ENCODE measurements around the gene C1QA. TPM values are rescaled to one million over a fixed set of nuclear protein-coding genes. Genes with fewer than 3 reads are reported as not detected.

The C1QA gene
- total and polyA plus RNA-seq, 5 donors from 2014 or later, result not detected

DNA sequence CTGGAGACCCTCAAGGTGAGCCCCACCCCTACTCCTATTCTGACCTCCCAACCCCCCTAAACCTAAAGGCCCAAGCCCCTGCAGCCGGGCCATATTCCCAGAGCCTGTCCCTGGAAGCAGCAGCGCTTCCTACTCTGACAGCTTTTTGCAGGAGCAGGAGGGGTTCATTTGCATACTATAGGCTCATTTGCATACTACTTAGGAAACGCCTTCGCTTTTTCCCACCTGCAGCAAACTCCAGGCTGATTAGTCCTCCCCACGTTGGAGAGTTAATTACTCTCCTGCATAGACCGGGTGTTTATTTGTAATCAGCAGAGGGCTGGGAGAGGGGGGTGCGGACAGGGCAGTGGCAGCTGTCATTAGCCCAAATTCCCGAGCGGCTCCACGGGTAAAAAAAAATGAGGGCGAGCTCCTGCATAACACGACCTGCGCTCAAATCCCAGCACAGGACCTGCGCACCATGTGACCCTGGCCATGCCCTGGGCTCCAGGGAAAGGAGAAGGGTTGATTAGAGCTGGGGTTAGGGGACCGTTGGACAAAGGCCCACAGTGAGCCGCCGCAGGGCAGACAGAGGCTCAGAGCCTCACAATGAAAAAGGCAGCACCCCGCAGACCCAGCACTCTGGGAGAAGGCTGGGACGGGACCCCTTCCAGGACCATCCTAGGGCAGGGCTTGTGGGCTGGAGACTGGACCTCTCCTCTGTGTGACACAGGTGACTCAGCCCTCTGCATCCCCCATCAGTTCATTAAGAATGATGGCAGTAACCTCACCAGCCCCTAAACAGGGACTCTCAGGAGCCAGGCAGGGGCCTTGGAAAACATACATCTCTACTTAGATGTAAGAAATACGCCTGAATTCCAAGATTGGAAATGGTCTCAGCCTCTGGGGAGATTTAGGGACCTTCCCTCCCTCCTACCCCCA lies 9.9 kb upstream of the C1QA start:
- H3K27ac ChIP-seq (ENCODE audit: insufficient read depth, low read length, poor library complexity, severe bottlenecking), result no peak overlapping the region
- no peak overlapping the region for H3K27ac Mint-ChIP-seq
- no peaks in the 10 kb centered on the region for H3K4me1 ChIP-seq (ENCODE audit: control insufficient read depth, insufficient read depth, low read length, poor library complexity, severe bottlenecking)
- ATAC-seq (ENCODE audit: low read depth in 2 of 2), result no peak
- DNase-seq, result no peak
- H3K9me3 Mint-ChIP-seq, result peaks cover 0 to 1% (median 0%) of the 10 kb centered on the region in 7 donors
- no peaks in the 10 kb centered on the region for H3K36me3 Mint-ChIP-seq
- H3K36me3 ChIP-seq (ENCODE audit: control insufficient read depth, insufficient read depth, low read length), result no peaks in the 10 kb centered on the region
- no peak overlapping the region for H3K4me3 ChIP-seq (ENCODE audit: low read depth, low read length)
- H3K27me3 Mint-ChIP-seq, result peaks cover 27% of the 10 kb centered on the region
- no peaks in the 10 kb centered on the region for H3K4me1 Mint-ChIP-seq
- no peak overlapping the region for H3K4me3 Mint-ChIP-seq
- no peaks in the 10 kb centered on the region for H3K27me3 ChIP-seq (ENCODE audit: control insufficient read depth, insufficient read depth, low read length)
- H3K9me3 ChIP-seq (ENCODE audit: control insufficient read depth in 2 of 2, low read length in 2 of 2), result no peaks in the 10 kb centered on the region

DNA sequence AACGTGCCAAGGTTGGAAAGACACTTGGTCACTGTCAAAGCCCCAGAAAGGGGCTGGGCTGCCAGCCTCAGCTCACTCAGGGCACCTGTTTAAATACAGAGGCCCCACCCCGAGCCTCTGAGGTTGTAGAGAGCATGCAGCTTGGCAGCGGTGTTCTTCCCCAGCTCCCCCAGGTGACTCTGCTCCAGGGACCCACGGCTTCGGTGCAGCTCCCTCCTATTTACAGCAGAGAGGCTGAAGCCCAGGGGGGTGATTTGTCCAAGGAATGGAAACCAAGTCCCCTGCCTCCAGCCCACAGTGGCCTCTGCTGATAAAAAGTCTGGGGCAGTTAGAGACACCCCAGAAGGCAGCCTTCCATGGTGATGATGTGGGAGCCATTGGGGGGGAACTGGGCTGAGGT lies 9.1 kb upstream of the C1QA start:
- no peak overlapping the region for H3K27ac ChIP-seq (ENCODE audit: insufficient read depth, low read length, poor library complexity, severe bottlenecking)
- H3K4me3 Mint-ChIP-seq, result no peak overlapping the region
- H3K27ac Mint-ChIP-seq, result no peak overlapping the region
- H3K36me3 Mint-ChIP-seq, result no peaks in the 10 kb centered on the region
- no peaks in the 10 kb centered on the region for H3K27me3 ChIP-seq (ENCODE audit: control insufficient read depth, insufficient read depth, low read length)
- H3K9me3 Mint-ChIP-seq, result peaks cover 0 to 1% (median 0%) of the 10 kb centered on the region in 7 donors
- H3K4me1 ChIP-seq (ENCODE audit: control insufficient read depth, insufficient read depth, low read length, poor library complexity, severe bottlenecking), result no peaks in the 10 kb centered on the region
- no peaks in the 10 kb centered on the region for H3K9me3 ChIP-seq (ENCODE audit: control insufficient read depth in 2 of 2, low read length in 2 of 2)
- ATAC-seq (ENCODE audit: low read depth in 2 of 2) (no peak), DNase-seq (no peak)
- H3K36me3 ChIP-seq (ENCODE audit: control insufficient read depth, insufficient read depth, low read length), result no peaks in the 10 kb centered on the region
- no peak overlapping the region for H3K4me3 ChIP-seq (ENCODE audit: low read depth, low read length)
- H3K4me1 Mint-ChIP-seq, result no peaks in the 10 kb centered on the region
- peaks cover 25% of the 10 kb centered on the region for H3K27me3 Mint-ChIP-seq

DNA sequence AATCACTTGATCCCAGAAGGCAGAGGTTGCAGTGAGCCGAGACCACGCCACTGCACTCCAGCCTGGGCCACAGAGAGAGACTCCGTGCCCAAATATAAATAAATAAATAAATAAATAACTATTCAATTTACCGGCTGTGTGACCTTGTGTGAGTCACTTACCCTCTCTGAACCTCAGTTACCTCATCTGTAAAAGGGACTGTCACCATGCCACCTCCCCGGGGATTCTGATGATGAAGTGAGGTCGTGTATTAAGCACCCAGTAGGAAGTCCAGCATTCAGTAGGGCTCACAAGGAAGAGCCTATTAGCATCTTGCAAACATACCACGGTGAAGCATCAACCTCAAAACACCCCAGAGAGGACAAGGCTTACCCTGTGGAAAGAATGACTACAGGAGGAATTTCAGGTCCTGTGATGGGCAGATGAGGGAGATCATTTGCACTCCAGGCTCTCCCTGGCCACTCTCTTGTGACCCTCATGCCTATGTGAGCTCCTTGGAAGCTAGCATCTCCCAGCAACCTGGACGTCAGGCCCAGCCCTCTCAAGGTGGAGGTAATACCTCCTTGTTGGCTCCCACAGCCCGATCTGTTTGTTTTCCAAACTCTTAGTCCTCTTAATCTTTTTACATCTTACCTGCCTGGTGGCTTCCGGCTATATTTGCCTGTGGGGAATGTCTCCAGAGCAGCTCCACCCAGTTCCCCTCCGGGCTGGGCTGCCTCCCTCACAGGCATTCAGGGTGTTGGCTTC lies 7.6 kb upstream of the C1QA start:
- H3K9me3 Mint-ChIP-seq, result no peaks in the 10 kb centered on the region
- peaks cover 29% of the 10 kb centered on the region for H3K27me3 Mint-ChIP-seq
- no peak overlapping the region for H3K4me3 Mint-ChIP-seq
- ATAC-seq (ENCODE audit: low read depth in 2 of 2) (no peak), DNase-seq (no peak)
- H3K9me3 ChIP-seq (ENCODE audit: control insufficient read depth in 2 of 2, low read length in 2 of 2), result no peaks in the 10 kb centered on the region
- no peaks in the 10 kb centered on the region for H3K4me1 ChIP-seq (ENCODE audit: control insufficient read depth, insufficient read depth, low read length, poor library complexity, severe bottlenecking)
- H3K4me3 ChIP-seq (ENCODE audit: low read depth, low read length), result no peak overlapping the region
- no peaks in the 10 kb centered on the region for H3K4me1 Mint-ChIP-seq
- no peaks in the 10 kb centered on the region for H3K27me3 ChIP-seq (ENCODE audit: control insufficient read depth, insufficient read depth, low read length)
- H3K27ac Mint-ChIP-seq, result no peak overlapping the region
- H3K27ac ChIP-seq (ENCODE audit: insufficient read depth, low read length, poor library complexity, severe bottlenecking), result no peak overlapping the region
- H3K36me3 ChIP-seq (ENCODE audit: control insufficient read depth, insufficient read depth, low read length), result no peaks in the 10 kb centered on the region
- H3K36me3 Mint-ChIP-seq, result no peaks in the 10 kb centered on the region

DNA sequence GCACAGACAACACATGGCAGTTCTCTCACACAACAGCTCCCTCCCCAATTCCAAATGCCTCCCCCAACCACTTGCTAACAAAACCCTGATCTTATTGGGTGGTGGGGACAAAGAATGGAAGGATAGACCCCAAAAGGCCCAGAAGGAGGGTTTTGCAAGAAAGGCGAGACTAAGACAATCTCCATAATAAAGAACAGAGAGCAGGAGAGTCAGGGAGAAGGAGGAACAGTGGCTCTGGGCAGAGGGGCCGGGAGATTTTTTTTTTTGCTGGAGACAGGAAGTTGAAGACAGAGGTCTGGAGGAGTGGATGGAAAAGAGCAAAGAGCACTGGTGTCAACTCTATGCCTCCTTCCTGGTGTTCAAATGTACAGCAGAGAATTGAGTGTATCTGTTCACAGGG lies 6.5 kb upstream of the C1QA start:
- Histone ChIP-seq H3K9me3 (ENCODE audit: control insufficient read depth in 2 of 2, low read length in 2 of 2) (no peaks in the 10 kb centered on the region), H3K27me3 (ENCODE audit: control insufficient read depth, insufficient read depth, low read length) (no peaks in the 10 kb centered on the region), H3K36me3 (ENCODE audit: control insufficient read depth, insufficient read depth, low read length) (no peaks in the 10 kb centered on the region), H3K4me1 (ENCODE audit: control insufficient read depth, insufficient read depth, low read length, poor library complexity, severe bottlenecking) (no peaks in the 10 kb centered on the region), H3K4me3 (ENCODE audit: low read depth, low read length) (no peak overlapping the region), H3K27ac (ENCODE audit: insufficient read depth, low read length, poor library complexity, severe bottlenecking) (no peak overlapping the region)
- ATAC-seq (ENCODE audit: low read depth in 2 of 2) (no peak), DNase-seq (no peak)
- Mint-ChIP-seq H3K36me3 (no peaks in the 10 kb centered on the region), H3K4me3 (no peak overlapping the region), H3K27me3 (peaks cover 25% of the 10 kb centered on the region), H3K4me1 (no peaks in the 10 kb centered on the region), H3K9me3 (no peaks in the 10 kb centered on the region), H3K27ac (no peak overlapping the region)

DNA sequence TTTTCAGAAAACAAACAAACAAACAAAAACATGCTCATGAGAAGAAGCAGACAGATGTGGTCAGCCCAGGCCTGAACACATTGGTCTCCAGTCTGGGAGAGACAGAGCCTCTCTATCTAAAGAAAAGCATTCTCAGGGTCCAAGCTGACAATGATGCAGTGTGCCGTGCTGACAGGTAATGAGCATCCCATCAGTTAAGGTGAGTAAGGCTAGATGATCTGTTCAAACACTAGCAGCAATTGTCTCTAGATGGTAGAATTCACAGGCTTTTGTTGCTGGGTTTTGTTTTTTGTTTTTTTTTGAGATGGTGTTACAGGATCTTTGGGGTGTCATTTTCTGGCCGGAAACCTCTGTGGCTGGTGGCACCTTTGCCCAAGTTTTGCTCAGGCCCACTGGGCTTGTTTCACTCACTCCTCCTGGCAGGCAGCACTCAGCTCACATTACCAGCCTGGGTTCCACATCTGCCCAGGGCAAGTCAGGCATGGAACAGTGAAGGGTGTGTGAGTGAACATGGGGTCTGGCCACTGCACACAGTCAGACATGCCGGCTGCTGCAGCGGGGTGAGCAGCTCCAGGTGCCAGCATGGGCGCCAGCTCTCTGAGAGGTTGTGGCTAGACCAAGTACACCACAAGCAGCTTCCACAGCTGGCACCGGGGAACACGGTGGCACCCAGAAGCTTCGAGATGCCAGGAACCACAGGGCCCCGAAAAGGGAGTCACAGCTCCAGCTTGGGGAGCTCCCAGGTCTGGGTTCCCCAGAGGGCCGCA lies 2.5 kb upstream of the C1QA start:
- Histone ChIP-seq H3K4me3 (ENCODE audit: low read depth, low read length) (no peak overlapping the region), H3K36me3 (ENCODE audit: control insufficient read depth, insufficient read depth, low read length) (no peaks in the 10 kb centered on the region), H3K27me3 (ENCODE audit: control insufficient read depth, insufficient read depth, low read length) (no peaks in the 10 kb centered on the region), H3K9me3 (ENCODE audit: control insufficient read depth in 2 of 2, low read length in 2 of 2) (no peaks in the 10 kb centered on the region), H3K27ac (ENCODE audit: insufficient read depth, low read length, poor library complexity, severe bottlenecking) (no peak overlapping the region), H3K4me1 (ENCODE audit: control insufficient read depth, insufficient read depth, low read length, poor library complexity, severe bottlenecking) (no peaks in the 10 kb centered on the region)
- no peak overlapping the region for H3K4me3 Mint-ChIP-seq
- no peaks in the 10 kb centered on the region for H3K36me3 Mint-ChIP-seq
- no peak for ATAC-seq (ENCODE audit: low read depth in 2 of 2)
- H3K9me3 Mint-ChIP-seq, result no peaks in the 10 kb centered on the region
- peaks cover 18% of the 10 kb centered on the region for H3K27me3 Mint-ChIP-seq
- no peaks in the 10 kb centered on the region for H3K4me1 Mint-ChIP-seq
- no peak for DNase-seq
- peak overlapping the region in 1 of 3 donors; percentile 24 for H3K27ac Mint-ChIP-seq

DNA sequence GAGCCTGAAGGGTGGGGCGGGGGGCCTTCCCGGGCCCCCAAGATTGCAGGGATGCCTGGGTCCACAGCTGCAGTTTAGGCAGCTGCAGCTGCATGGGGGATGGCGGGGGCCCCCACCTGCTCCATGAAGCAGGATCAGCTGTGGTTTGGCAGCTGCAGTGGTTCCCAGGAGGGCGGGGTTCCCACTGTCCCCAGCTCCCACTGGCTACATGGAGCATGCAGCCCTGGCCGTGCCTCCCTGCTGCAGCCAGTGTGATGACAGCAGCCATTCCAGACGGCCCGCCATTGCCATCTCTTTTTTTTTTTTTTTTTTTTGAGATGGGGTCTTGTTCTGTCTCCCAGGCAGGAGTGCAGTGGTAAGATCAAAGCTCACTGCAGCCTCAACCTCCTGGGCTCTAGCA lies 992 bp upstream of the C1QA start:
- Histone ChIP-seq H3K36me3 (ENCODE audit: control insufficient read depth, insufficient read depth, low read length) (no peaks in the 10 kb centered on the region), H3K4me1 (ENCODE audit: control insufficient read depth, insufficient read depth, low read length, poor library complexity, severe bottlenecking) (no peaks in the 10 kb centered on the region), H3K4me3 (ENCODE audit: low read depth, low read length) (no peak overlapping the region), H3K27me3 (ENCODE audit: control insufficient read depth, insufficient read depth, low read length) (no peaks in the 10 kb centered on the region), H3K27ac (ENCODE audit: insufficient read depth, low read length, poor library complexity, severe bottlenecking) (no peak overlapping the region), H3K9me3 (ENCODE audit: control insufficient read depth in 2 of 2, low read length in 2 of 2) (no peaks in the 10 kb centered on the region)
- no peaks in the 10 kb centered on the region for H3K4me1 Mint-ChIP-seq
- H3K27ac Mint-ChIP-seq, result no peak overlapping the region
- H3K9me3 Mint-ChIP-seq, result no peaks in the 10 kb centered on the region
- no peaks in the 10 kb centered on the region for H3K36me3 Mint-ChIP-seq
- DNase-seq, result no peak
- ATAC-seq (ENCODE audit: low read depth in 2 of 2), result no peak
- peaks cover 18% of the 10 kb centered on the region for H3K27me3 Mint-ChIP-seq
- no peak overlapping the region for H3K4me3 Mint-ChIP-seq

DNA sequence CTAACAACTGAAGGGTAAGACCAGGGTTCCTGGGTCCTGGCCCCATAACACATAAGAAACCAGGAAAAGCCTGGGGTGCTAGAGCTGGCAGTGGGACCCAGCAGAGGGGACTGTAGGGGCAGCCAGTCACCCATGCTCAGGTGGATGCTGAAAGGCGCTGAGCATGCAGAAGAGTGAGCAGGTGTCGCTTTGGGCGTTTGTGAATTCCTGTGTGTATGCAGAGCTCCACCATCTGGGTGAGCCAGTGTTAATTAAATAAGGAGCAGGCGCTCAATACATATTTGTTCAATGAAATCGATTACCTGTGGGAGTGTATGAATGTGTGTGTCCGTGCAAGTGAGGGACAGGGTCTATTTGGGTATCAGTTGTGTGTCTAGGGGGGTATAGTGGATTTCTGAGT lies 499 bp downstream of the C1QA start:
- no peaks in the 10 kb centered on the region for H3K27me3 ChIP-seq (ENCODE audit: control insufficient read depth, insufficient read depth, low read length)
- Mint-ChIP-seq H3K9me3 (no peaks in the 10 kb centered on the region), H3K27me3 (peaks cover 18% of the 10 kb centered on the region), H3K36me3 (no peaks in the 10 kb centered on the region), H3K4me1 (peaks cover 0 to 2% (median 0%) of the 10 kb centered on the region in 4 donors), H3K4me3 (no peak overlapping the region), H3K27ac (peak overlapping the region in 1 of 3 donors; percentile 92)
- H3K4me1 ChIP-seq (ENCODE audit: control insufficient read depth, insufficient read depth, low read length, poor library complexity, severe bottlenecking), result peaks cover 3% of the 10 kb centered on the region
- H3K36me3 ChIP-seq (ENCODE audit: control insufficient read depth, insufficient read depth, low read length), result no peaks in the 10 kb centered on the region
- no peak for DNase-seq
- H3K27ac ChIP-seq (ENCODE audit: insufficient read depth, low read length, poor library complexity, severe bottlenecking), result no peak overlapping the region
- no peak overlapping the region for H3K4me3 ChIP-seq (ENCODE audit: low read depth, low read length)
- no peak for ATAC-seq (ENCODE audit: low read depth in 2 of 2)
- H3K9me3 ChIP-seq (ENCODE audit: control insufficient read depth in 2 of 2, low read length in 2 of 2), result no peaks in the 10 kb centered on the region

Measured in CD4-positive, CD25-positive, alpha-beta regulatory T cell (primary cell).